ENCODE measurements around the gene LDLR.
"Not testable (repeated sequence)": the region's sequence is repeated elsewhere in the genome, so short reads cannot be mapped to it uniquely, and the experiment has no call there.

The LDLR gene

GRCh38 chr19:11140023-11140538 lies 50.8 kb downstream of the LDLR start:
- not testable (repeated sequence) for DNase-seq (ENCODE audit: low read depth in 2 of 2)

- no peak for DNase-seq (ENCODE audit: low read depth in 2 of 2)
Observed at GRCh38 chr19:11140896-11141295, 51.6 kb downstream of the LDLR start.

- DNase-seq (ENCODE audit: low read depth in 2 of 2) = no peak
Observed at GRCh38 chr19:11141937-11142527, 52.8 kb downstream of the LDLR start.

GRCh38 chr19:11142528-11143171 lies 53.4 kb downstream of the LDLR start:
- DNase-seq (ENCODE audit: low read depth in 2 of 2) = no peak

GRCh38 chr19:11145536-11145924 lies 56.3 kb downstream of the LDLR start:
- DNase-seq (ENCODE audit: low read depth in 2 of 2) = no peak

- no peak for DNase-seq (ENCODE audit: low read depth in 2 of 2)
Observed at GRCh38 chr19:11148001-11148400, 58.7 kb downstream of the LDLR start.

- DNase-seq (ENCODE audit: low read depth in 2 of 2) = no peak
Observed at GRCh38 chr19:11151181-11151580, 61.9 kb downstream of the LDLR start.

GRCh38 chr19:11152318-11153062 lies 63.2 kb downstream of the LDLR start:
- no peak for DNase-seq (ENCODE audit: low read depth in 2 of 2)

GRCh38 chr19:11154683-11155047 lies 65.4 kb downstream of the LDLR start:
- no peak for DNase-seq (ENCODE audit: low read depth in 2 of 2)

GRCh38 chr19:11155373-11156120 lies 66.3 kb downstream of the LDLR start, which contains the start of gene SPC24:
SPC24 (minus strand) TSS chr19:11155782; CDS start chr19:11155776, 6 bp downstream.
- DNase-seq (ENCODE audit: low read depth in 2 of 2) = peak; percentile 91 to 92

GRCh38 chr19:11159598-11160439 lies 70.6 kb downstream of the LDLR start:
- no peak for DNase-seq (ENCODE audit: low read depth in 2 of 2)

- not testable (repeated sequence) for DNase-seq (ENCODE audit: low read depth in 2 of 2)
Observed at GRCh38 chr19:11160440-11160768, 71.1 kb downstream of the LDLR start.

GRCh38 chr19:11164296-11164695 lies 75.0 kb downstream of the LDLR start:
- DNase-seq (ENCODE audit: low read depth in 2 of 2) = no peak

GRCh38 chr19:11164879-11165406 lies 75.7 kb downstream of the LDLR start:
- no peak for DNase-seq (ENCODE audit: low read depth in 2 of 2)

GRCh38 chr19:11165486-11166030 lies 76.3 kb downstream of the LDLR start:
- no peak for DNase-seq (ENCODE audit: low read depth in 2 of 2)

- DNase-seq (ENCODE audit: low read depth in 2 of 2) = no peak
Observed at GRCh38 chr19:11166281-11167142, 77.2 kb downstream of the LDLR start.

- DNase-seq (ENCODE audit: low read depth in 2 of 2) = no peak
Observed at GRCh38 chr19:11168568-11168967, 79.3 kb downstream of the LDLR start.

GRCh38 chr19:11169896-11170678 lies 80.8 kb downstream of the LDLR start:
- DNase-seq (ENCODE audit: low read depth in 2 of 2) = no peak

GRCh38 chr19:11171144-11171543 lies 81.9 kb downstream of the LDLR start:
- no peak for DNase-seq (ENCODE audit: low read depth in 2 of 2)
